PC-9 (cell line): ENCODE results near the gene SPINK4.

Experiments used
- CTCF ChIP-seq: fragments of 200-600 bp; sonication (generic); conservative IDR thresholded peaks from 2 replicates; pipeline ENCODE4 v1.6.1; 2017; ENCODE audit warnings: mixed run types, antibody characterized with exemption, mild to moderate bottlenecking, moderate library complexity
- EZH2 ChIP-seq: fragments of 200-600 bp; sonication (generic); IDR thresholded peaks from 2 replicates; pipeline ENCODE4 v1.8.0; 2017; ENCODE audit warnings: antibody characterized with exemption, low read depth

- TF ChIP-seq CTCF (no peak), EZH2 (no peak)
Observed at GRCh38 chr9:33242609-33243134, 2.7 kb downstream of the SPINK4 start.
